ENCODE data around the gene BSCL2. TPM values are rescaled to one million over a fixed set of nuclear protein-coding genes. Genes with fewer than 3 reads are reported as not detected.
A peak's percentile ranks its signal among the peaks of the same experiment; 100 is the strongest.

BSCL2 gene
- total RNA-seq, 1 experiment from 2014 or later: 77.4 TPM

DNA sequence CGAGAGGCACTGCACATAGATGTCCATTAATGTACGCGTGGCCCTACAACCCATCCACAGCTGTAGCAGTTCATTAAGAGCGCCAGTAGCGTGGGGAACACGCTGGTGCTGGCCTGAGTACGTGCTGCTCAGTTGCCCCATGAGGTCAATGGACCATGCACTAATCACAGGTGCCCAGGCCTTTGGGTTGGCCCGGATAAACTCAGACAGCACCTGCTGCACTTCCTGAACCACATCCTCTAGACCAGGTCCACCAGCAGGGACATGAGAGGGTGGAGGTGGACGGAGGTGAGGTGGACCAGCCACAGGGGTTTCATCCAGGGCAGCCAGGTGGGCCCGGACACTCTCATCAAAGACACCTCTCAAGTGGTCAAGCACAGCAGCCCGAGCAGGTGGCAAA, 57.7 kb downstream of the BSCL2 start:
- no peak overlapping the region for H2AK5ac ChIP-seq (ENCODE audit: insufficient read length, low read length)
- no peak overlapping the region for H3K23ac ChIP-seq (ENCODE audit: insufficient read length, low read depth, low read length)
- TF ChIP-seq, protein P1, sequence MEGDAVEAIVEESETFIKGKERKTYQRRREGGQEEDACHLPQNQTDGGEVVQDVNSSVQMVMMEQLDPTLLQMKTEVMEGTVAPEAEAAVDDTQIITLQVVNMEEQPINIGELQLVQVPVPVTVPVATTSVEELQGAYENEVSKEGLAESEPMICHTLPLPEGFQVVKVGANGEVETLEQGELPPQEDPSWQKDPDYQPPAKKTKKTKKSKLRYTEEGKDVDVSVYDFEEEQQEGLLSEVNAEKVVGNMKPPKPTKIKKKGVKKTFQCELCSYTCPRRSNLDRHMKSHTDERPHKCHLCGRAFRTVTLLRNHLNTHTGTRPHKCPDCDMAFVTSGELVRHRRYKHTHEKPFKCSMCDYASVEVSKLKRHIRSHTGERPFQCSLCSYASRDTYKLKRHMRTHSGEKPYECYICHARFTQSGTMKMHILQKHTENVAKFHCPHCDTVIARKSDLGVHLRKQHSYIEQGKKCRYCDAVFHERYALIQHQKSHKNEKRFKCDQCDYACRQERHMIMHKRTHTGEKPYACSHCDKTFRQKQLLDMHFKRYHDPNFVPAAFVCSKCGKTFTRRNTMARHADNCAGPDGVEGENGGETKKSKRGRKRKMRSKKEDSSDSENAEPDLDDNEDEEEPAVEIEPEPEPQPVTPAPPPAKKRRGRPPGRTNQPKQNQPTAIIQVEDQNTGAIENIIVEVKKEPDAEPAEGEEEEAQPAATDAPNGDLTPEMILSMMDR (conservative IDR thresholded peaks at IDR 0.05): no peak
- H2BK5ac ChIP-seq (ENCODE audit: insufficient read length, low read length): no peak overlapping the region
- no peaks in the 10 kb centered on the region for H3K9me3 ChIP-seq (ENCODE audit: control insufficient read depth, low read depth, low read length)
- H3K27me3 ChIP-seq (ENCODE audit: insufficient read depth, low read length): no peaks in the 10 kb centered on the region
- DNase-seq: no peak
- peaks cover 9% of the 10 kb centered on the region for H3K23me2 ChIP-seq (ENCODE audit: insufficient read length, low read depth, low read length, poor library complexity, severe bottlenecking)
- peaks cover 9% of the 10 kb centered on the region; the same call in 1 of the 2 replicates for H3K79me2 ChIP-seq (ENCODE audit: insufficient read depth, low read length)
- no peak overlapping the region for H3K18ac ChIP-seq (ENCODE audit: insufficient read length, low read depth, low read length)
- H2BK20ac ChIP-seq (ENCODE audit: low read depth, low read length, poor library complexity, severe bottlenecking): no peak overlapping the region
- no peak overlapping the region for H3K14ac ChIP-seq (ENCODE audit: insufficient read depth, low read length)
- H2BK15ac ChIP-seq (ENCODE audit: low read depth, low read length): no peak overlapping the region
- no peak overlapping the region for H4K8ac ChIP-seq (replicated peaks; ENCODE audit: insufficient read length, low read depth, low read length)
- peaks cover 3% of the 10 kb centered on the region; the same call in 1 of the 2 replicates for H3K4me1 ChIP-seq (ENCODE audit: insufficient read depth, low read length)
- Mint-ChIP-seq H3K27me3 (ENCODE audit: low read depth) (no peaks in the 10 kb centered on the region), H3K36me3 (ENCODE audit: insufficient read depth in 1 of 3, low read depth in 3 of 3) (peaks cover 11 to 31% (median 18%) of the 10 kb centered on the region in 3 experiments), H3K9me3 (no peaks in the 10 kb centered on the region), H3K27ac (peak overlapping the region in 1 of 3 experiments; percentile 76; a peak in 2 of 7 replicates), H3K4me1 (peaks cover 12 to 17% of the 10 kb centered on the region in 2 experiments), H3K4me3 (no peak overlapping the region)
- no peak overlapping the region for H3T11ph ChIP-seq (ENCODE audit: low read length)
- H4K91ac ChIP-seq (ENCODE audit: insufficient read length, low read depth, low read length): no peak overlapping the region
- no peaks in the 10 kb centered on the region for H4K20me1 ChIP-seq (ENCODE audit: control insufficient read depth, insufficient read depth, insufficient read length)
- no peak overlapping the region for H2AFZ ChIP-seq (ENCODE audit: low read length)
- H3K27ac ChIP-seq (ENCODE audit: insufficient read length, low read depth, low read length): no peak overlapping the region
- WGBS (ENCODE audit: extremely low coverage, insufficient read length, low lambda C conversion rate): no CpG with 5 or more reads among the region's 11 CpGs
- no peak overlapping the region for H3K56ac ChIP-seq (ENCODE audit: insufficient read length, low read depth, low read length)
- H3K4ac ChIP-seq (ENCODE audit: low read depth, low read length): no peak overlapping the region
- H2BK12ac ChIP-seq (ENCODE audit: insufficient read length, low read depth, low read length): no peak overlapping the region
- no peak overlapping the region for H3K9ac ChIP-seq (ENCODE audit: extremely low read depth, insufficient read length, low read length)
- no peaks in the 10 kb centered on the region for H3K79me1 ChIP-seq (ENCODE audit: insufficient read depth, low read depth, low read length, poor library complexity, severe bottlenecking)
- H2BK120ac ChIP-seq (ENCODE audit: low read depth, low read length, poor library complexity, severe bottlenecking): no peak overlapping the region
- no peak overlapping the region for H4K5ac ChIP-seq (ENCODE audit: insufficient read length, low read depth, low read length)
- H3K4me2 ChIP-seq (ENCODE audit: insufficient read depth, insufficient read length, low read length): no peak overlapping the region
